Ishikawa (cell line): ENCODE measurements around the gene CALN1.

Experiments
- CEBPB ChIP-seq: IDR thresholded peaks from 2 replicates; pipeline ENCODE4 v1.6.1; 2012
- CREB1 ChIP-seq: IDR thresholded peaks from 2 replicates; pipeline ENCODE4 v1.6.1; 2012; ENCODE audit warnings: low read depth
- EGR1 ChIP-seq: IDR thresholded peaks from 2 replicates; pipeline ENCODE4 v1.6.1; 2012
- EP300 ChIP-seq: IDR thresholded peaks from 2 replicates; pipeline ENCODE4 v1.6.1; 2012; ENCODE audit warnings: borderline replicate concordance
- FOXM1 ChIP-seq: IDR thresholded peaks from 2 replicates; pipeline ENCODE4 v1.6.1; 2012; ENCODE audit warnings: low read depth, borderline replicate concordance
- MAX ChIP-seq: IDR thresholded peaks from 2 replicates; pipeline ENCODE4 v1.6.1; 2012
- NFIC ChIP-seq: IDR thresholded peaks from 2 replicates; pipeline ENCODE4 v1.6.1; 2012
- RAD21 ChIP-seq: IDR thresholded peaks from 2 replicates; pipeline ENCODE4 v1.6.1; 2012; ENCODE audit warnings: low read depth
- REST ChIP-seq: IDR thresholded peaks from 2 replicates; pipeline ENCODE4 v1.6.1; 2012; ENCODE audit warnings: low read depth, mild to moderate bottlenecking
- TAF1 ChIP-seq: IDR thresholded peaks from 2 replicates; pipeline ENCODE4 v1.6.1; 2012; ENCODE audit warnings: low read depth, mild to moderate bottlenecking
- TCF12 ChIP-seq: IDR thresholded peaks from 2 replicates; pipeline ENCODE4 v1.6.1; 2012; ENCODE audit warnings: low read depth
- TEAD4 ChIP-seq: IDR thresholded peaks from 2 replicates; pipeline ENCODE4 v1.6.1; 2012
- USF1 ChIP-seq: IDR thresholded peaks from 2 replicates; pipeline ENCODE4 v1.6.1; 2012
- YY1 ChIP-seq: IDR thresholded peaks from 2 replicates; pipeline ENCODE4 v1.6.1; 2012; ENCODE audit warnings: low read depth
- ZBTB7A ChIP-seq: IDR thresholded peaks from 2 replicates; pipeline ENCODE4 v1.6.1; 2012; ENCODE audit warnings: low read depth

The CALN1 gene

GRCh38 chr7:71766016-71766415 is 646.1 kb downstream of the CALN1 start:
- TF ChIP-seq FOXM1 (no peak), TAF1 (no peak), USF1 (no peak), EGR1 (no peak), REST (no peak), MAX (no peak)

- no peak for TF ChIP-seq USF1
- no peak for TF ChIP-seq EP300
- TF ChIP-seq YY1 = no peak
- TF ChIP-seq NFIC = no peak
- TF ChIP-seq FOXM1 = no peak
- no peak for TF ChIP-seq EGR1
- TF ChIP-seq ZBTB7A = no peak
- TF ChIP-seq TCF12 = no peak
- TF ChIP-seq CEBPB = no peak
- TF ChIP-seq MAX = no peak
- no peak for TF ChIP-seq TEAD4
- TF ChIP-seq REST = no peak
- TF ChIP-seq CREB1 = no peak
- no peak for TF ChIP-seq TAF1
- no peak for TF ChIP-seq RAD21
Measured at GRCh38 chr7:71761336-71761735, 650.8 kb downstream of the CALN1 start.

- TF ChIP-seq CREB1 = no peak
- TF ChIP-seq TAF1 = no peak
Measured at GRCh38 chr7:71754828-71755227, 657.3 kb downstream of the CALN1 start.

- TF ChIP-seq CEBPB (no peak), EGR1 (no peak), USF1 (no peak), YY1 (no peak), NFIC (no peak), EP300 (no peak), TAF1 (no peak), REST (no peak), TEAD4 (no peak), TCF12 (no peak), MAX (no peak), CREB1 (no peak), FOXM1 (no peak), RAD21 (no peak)
Measured at GRCh38 chr7:71753956-71754664, 658.0 kb downstream of the CALN1 start.
